ENCODE measurements around the gene C3AR1.

GRCh38 chr12:8033153-8034044 lies 32.8 kb downstream of the C3AR1 start:
- TF ChIP-seq POLR2A (IDR thresholded peaks at IDR 0.05; ENCODE audit: low read depth), result no peak
- no peak for TF ChIP-seq CTCF (IDR thresholded peaks at IDR 0.05)
- TF ChIP-seq POLR2AphosphoS5 (IDR thresholded peaks at IDR 0.05), result peak; percentile 58 to 82
